Astrocyte of the spinal cord (primary cell): ENCODE data around the gene SEMA3C.

Source experiments
- DNase-seq: peaks from one replicate; pipeline ENCODE4 v3.0.0; 2011; ENCODE audit warnings: low read depth, low spot score
- H3K4me3 ChIP-seq: 2 replicates; pipeline ENCODE4 v1.5.1; 2011; ENCODE audit warnings: low read depth, mild to moderate bottlenecking, low read length, moderate library complexity
- CTCF ChIP-seq: IDR thresholded peaks from 2 replicates; pipeline ENCODE4 v1.5.1; 2012; ENCODE audit warnings: low read depth, mild to moderate bottlenecking, low read length, inconsistent platforms
- in situ Hi-C: cut with HindIII; loops from 2 replicates; pipeline ENCODE4 v1.10.0; 2017; ENCODE audit warnings: low sequenced_read_pairs

SEMA3C gene

GRCh38 chr7:80942261-80943041, 23.6 kb upstream of the SEMA3C start:
- TF ChIP-seq CTCF = no peak

DNA sequence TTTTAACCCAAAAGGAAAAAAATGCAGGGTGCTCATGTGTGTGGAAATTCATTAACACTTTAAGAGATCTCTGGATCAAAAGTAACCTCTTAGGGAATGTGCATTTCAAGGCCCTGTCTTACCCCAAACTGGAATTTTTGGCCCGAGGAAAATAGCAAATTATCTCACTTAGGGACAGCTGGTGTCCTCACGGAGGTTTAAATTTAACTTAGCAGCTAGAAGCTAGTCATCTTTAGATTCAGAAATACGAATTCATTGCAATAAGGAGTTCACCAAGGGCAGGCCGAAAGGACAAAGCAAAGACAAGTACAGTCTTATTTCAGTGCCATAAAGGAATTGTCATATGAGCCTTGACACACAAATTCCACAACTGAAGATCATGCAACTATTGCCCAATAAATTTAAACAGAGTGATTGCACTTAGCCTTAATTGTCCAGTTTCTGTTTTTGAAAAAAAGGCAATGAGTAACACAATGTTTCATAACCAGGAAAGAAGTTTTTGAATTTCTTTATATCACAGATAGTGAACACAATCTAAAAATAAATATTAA, 22.4 kb upstream of the SEMA3C start:
- TF ChIP-seq CTCF = no peak
- DNase-seq = peak; percentile 50
- in situ Hi-C loops = no loop called here
- H3K4me3 ChIP-seq = no peak overlapping the region

More at GRCh38 chr7:80942261-80943041, 23.6 kb upstream of the SEMA3C start:
- in situ Hi-C loops = no loop called here
- H3K4me3 ChIP-seq = no peak overlapping the region
- peak; percentile 98 for DNase-seq

DNA sequence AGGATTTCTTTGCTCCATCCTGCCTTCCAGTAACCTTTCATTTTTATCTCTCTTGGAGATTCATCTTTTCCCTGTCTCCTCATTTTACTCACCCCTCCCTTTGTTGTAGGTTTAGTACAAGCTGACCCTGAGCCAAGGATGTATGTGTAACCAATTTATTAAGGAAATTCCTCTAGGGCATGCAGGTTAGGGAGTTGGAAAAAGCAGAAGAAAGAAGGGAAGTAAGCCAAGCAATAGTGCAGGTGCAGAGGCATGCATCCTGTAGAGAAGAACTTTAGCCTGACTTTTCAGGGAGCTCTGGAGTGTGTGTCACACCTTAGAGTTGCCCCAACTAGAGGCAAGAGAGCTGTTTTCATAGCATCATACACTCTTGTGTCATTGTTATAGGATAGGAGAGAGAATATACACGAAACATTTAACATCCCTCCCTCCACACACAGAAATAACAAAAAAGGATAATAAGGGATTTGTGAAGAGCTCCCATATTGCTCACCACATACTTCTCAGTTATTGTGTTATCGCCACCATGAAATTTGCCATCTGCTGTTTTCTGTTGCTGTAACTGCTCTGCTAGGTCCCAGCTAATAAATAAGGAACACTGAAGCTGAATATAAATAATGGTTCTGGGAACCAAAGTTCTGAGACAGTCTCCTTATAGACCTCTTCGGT, 21.8 kb upstream of the SEMA3C start:
- TF ChIP-seq CTCF = no peak
- no peak overlapping the region for H3K4me3 ChIP-seq
- in situ Hi-C loops = no loop called here
- no peak for DNase-seq

GRCh38 chr7:80937336-80937735, 18.5 kb upstream of the SEMA3C start:
- TF ChIP-seq CTCF = no peak
- DNase-seq = no peak
- in situ Hi-C loops = no loop called here
- no peak overlapping the region for H3K4me3 ChIP-seq

DNA sequence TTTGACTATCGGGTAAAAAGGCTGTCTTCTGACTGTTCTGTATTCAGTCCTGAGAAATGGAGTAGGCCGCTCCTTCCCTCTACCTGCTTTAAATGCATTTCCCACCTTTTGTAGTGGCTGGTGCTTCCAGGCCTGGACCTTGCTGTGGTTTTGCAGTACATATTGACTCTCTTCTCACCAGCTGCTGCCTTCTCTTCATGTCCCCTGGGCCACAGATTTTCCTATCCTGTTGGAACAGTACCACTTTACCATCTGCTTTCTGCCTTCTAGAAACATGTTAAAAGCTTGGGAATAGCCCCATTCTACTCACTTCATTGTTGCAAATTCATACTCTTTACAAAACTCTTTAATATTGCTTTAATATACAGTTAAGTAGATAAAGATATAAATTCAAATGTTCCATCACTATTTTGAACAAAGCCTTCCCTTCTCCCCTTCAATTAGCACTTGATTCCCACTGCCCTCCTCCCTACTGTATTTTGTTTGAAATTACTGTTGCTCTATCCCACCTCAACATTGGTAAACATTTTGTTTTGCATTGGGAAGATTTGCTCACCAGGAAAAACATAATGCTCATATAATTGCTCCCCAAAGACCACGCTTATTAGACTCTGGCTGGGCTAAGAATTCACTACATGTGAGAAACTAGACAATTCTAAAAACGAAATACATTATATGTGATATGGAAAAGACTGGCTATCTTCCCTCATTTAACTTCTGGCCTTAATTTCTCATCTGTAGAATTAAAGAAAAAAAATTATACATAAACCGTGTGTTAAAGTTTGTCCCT, 17.3 kb upstream of the SEMA3C start:
- no peak for DNase-seq
- H3K4me3 ChIP-seq = no peak overlapping the region
- in situ Hi-C loops = no loop called here
- TF ChIP-seq CTCF = no peak

- no peak for DNase-seq
- H3K4me3 ChIP-seq = no peak overlapping the region
- no peak for TF ChIP-seq CTCF
- in situ Hi-C loops = no loop called here
Observed at GRCh38 chr7:80934321-80934720, 15.5 kb upstream of the SEMA3C start.
